EL (cell line): Measurements from ENCODE around the gene GLB1L2.

Experiments
- DNase-seq: peaks from one replicate; pipeline ENCODE4 v3.0.0-alpha.2; 2016

Gene GLB1L2

GRCh38 chr11:134407923-134408322 is 76.1 kb downstream of the GLB1L2 start:
- DNase-seq = no peak

GRCh38 chr11:134409552-134410429 is 78.0 kb downstream of the GLB1L2 start:
- no peak for DNase-seq

GRCh38 chr11:134410766-134411165 is 79.0 kb downstream of the GLB1L2 start:
- no peak for DNase-seq

GRCh38 chr11:134412203-134413042 is 80.6 kb downstream of the GLB1L2 start, which contains the start of gene B3GAT1:
Gene B3GAT1 (minus strand): TSS chr11:134412242. CDS start chr11:134387659, 24,583 bp downstream.
- DNase-seq = no peak

GRCh38 chr11:134413043-134413825 is 81.4 kb downstream of the GLB1L2 start:
- no peak for DNase-seq

GRCh38 chr11:134413826-134414731 is 82.3 kb downstream of the GLB1L2 start:
- DNase-seq = no peak

GRCh38 chr11:134414766-134415765 is 83.3 kb downstream of the GLB1L2 start:
- DNase-seq = no peak

GRCh38 chr11:134416726-134417125 is 84.9 kb downstream of the GLB1L2 start:
- no peak for DNase-seq

GRCh38 chr11:134417871-134418840 is 86.4 kb downstream of the GLB1L2 start:
- no peak for DNase-seq

GRCh38 chr11:134423106-134423505 is 91.3 kb downstream of the GLB1L2 start:
- no peak for DNase-seq

GRCh38 chr11:134425413-134425812 is 93.6 kb downstream of the GLB1L2 start:
- no peak for DNase-seq
